ENCODE data around the gene ZNF436.

DNA sequence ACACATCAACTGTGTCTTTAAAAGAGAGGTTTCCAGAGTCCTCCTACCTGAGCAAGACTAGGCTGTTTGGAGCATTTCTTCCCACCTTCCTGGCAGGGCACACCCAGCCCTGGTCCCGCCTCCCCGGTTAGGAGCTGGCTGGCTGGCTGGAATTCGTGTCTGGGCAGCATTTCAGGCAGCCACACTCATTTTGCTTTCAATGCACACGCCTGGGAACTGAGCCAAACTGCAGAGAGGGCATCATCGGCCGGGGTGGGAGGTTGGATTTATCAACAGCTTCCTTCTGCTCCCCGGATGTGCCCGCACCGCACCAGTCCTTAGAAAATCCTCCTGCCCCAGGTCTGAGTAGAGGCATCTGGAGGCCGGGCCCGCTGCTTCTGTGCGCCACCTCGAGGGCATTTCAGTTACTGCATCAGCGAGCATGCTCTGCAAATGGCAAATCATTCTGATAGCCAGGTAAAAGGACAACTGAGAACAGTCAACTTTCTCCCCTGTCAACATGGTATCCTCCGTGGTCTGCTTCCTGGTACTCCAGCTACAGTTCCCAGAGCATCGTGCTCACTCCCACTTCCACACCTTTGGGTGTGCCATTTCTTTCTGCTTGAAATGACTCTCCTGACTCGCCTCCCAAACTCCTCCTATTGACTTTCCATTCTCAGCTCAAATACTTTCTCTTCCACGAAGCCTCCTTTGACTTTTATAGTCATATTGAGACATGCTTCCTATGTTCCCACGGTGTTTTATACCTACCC lies 34.3 kb upstream of the ZNF436 start:
- TF ChIP-seq, protein P1, sequence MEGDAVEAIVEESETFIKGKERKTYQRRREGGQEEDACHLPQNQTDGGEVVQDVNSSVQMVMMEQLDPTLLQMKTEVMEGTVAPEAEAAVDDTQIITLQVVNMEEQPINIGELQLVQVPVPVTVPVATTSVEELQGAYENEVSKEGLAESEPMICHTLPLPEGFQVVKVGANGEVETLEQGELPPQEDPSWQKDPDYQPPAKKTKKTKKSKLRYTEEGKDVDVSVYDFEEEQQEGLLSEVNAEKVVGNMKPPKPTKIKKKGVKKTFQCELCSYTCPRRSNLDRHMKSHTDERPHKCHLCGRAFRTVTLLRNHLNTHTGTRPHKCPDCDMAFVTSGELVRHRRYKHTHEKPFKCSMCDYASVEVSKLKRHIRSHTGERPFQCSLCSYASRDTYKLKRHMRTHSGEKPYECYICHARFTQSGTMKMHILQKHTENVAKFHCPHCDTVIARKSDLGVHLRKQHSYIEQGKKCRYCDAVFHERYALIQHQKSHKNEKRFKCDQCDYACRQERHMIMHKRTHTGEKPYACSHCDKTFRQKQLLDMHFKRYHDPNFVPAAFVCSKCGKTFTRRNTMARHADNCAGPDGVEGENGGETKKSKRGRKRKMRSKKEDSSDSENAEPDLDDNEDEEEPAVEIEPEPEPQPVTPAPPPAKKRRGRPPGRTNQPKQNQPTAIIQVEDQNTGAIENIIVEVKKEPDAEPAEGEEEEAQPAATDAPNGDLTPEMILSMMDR (IDR thresholded peaks at IDR 0.05) = peak; percentile 93 to 96 (median 94)
- TF ChIP-seq POLR2A (IDR thresholded peaks at IDR 0.05) (no peak), POLR2AphosphoS5 (IDR thresholded peaks at IDR 0.05) (peak in 2 of 3 donors; percentile 30 to 60)
